Mucosa of stomach (tissue), 1 donor: ENCODE results near the gene ARFRP1.
A peak's percentile ranks its signal among the peaks of the same experiment; 100 is the strongest.

Source experiments
- H3K27me3 ChIP-seq: one replicate; pipeline ENCODE4 v1.7.0; 2013; ENCODE audit warnings: mild to moderate bottlenecking, low read length; ENCODE audit not compliant: control insufficient read depth, insufficient read depth
- H3K36me3 ChIP-seq: one replicate; pipeline ENCODE4 v1.7.0; 2013; ENCODE audit warnings: low read length; ENCODE audit not compliant: control insufficient read depth, insufficient read depth
- H3K4me1 ChIP-seq: one replicate; pipeline ENCODE4 v1.7.0; 2013; ENCODE audit warnings: mild to moderate bottlenecking, low read length; ENCODE audit not compliant: control insufficient read depth, insufficient read depth
- H3K4me3 ChIP-seq: one replicate; pipeline ENCODE4 v1.7.0; 2013; ENCODE audit warnings: low read length
- H3K9ac ChIP-seq: one replicate; pipeline ENCODE4 v1.7.0; 2013; ENCODE audit warnings: mild to moderate bottlenecking, low read length, moderate library complexity
- H3K9me3 ChIP-seq: one replicate; pipeline ENCODE4 v1.7.0; 2013; ENCODE audit warnings: mild to moderate bottlenecking, low read length, moderate library complexity; ENCODE audit not compliant: control insufficient read depth
- donor health status: Pancreatic carcinoma.

Gene ARFRP1

GRCh38 chr20:63709149-63709527 is 1.4 kb upstream of the ARFRP1 start:
- H3K9me3 ChIP-seq: no peaks in the 10 kb centered on the region
- no peaks in the 10 kb centered on the region for H3K27me3 ChIP-seq
- no peak overlapping the region for H3K4me3 ChIP-seq
- peaks cover 5% of the 10 kb centered on the region for H3K36me3 ChIP-seq
- peaks cover 16% of the 10 kb centered on the region for H3K4me1 ChIP-seq
- peak overlapping the region; percentile 80 for H3K9ac ChIP-seq

- peaks cover 6% of the 10 kb centered on the region for H3K36me3 ChIP-seq
- no peaks in the 10 kb centered on the region for H3K27me3 ChIP-seq
- no peaks in the 10 kb centered on the region for H3K9me3 ChIP-seq
- peak overlapping the region; percentile 71 for H3K4me3 ChIP-seq
- H3K4me1 ChIP-seq: peaks cover 16% of the 10 kb centered on the region
- H3K9ac ChIP-seq: peak overlapping the region; percentile 80
These were observed 749 bp upstream of the ARFRP1 start for GRCh38 chr20:63708301-63709148.

DNA sequence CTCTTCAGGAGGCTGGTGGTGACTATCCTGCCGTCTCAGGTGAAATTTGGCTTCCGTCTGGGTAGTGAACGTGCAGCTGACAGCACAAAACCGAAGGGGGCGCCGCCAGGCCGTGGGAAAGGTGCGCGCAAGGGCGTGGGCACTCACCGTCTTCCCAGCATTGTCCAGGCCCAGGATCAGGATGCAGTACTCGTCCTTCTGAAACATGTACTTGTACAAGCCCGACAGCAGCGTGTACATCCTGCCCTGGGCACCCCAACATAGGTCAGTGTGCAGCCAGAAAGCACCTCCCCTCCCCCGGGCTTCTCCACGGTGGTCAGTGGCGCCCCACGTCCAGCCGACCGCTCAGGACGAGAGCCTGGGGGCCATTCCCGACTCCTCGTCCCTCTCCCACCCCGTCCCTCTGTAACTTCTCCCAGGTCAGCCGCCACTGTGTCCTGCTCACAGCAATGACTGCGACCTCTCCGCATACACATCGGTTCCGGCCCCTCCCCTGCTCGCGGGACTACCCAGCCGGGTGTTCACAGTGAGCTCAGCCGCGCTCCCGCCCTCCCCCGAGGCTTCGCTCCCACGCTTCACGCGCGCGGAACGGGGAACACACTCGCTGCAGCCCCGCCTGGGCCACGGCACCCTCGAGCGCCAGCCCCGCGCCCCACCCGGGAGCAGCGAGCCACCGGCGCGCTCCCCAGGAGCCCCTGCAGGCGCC is 771 bp downstream of the ARFRP1 start:
- H3K9ac ChIP-seq: peak overlapping the region; percentile 80
- peaks cover 16% of the 10 kb centered on the region for H3K4me1 ChIP-seq
- peaks cover 6% of the 10 kb centered on the region for H3K36me3 ChIP-seq
- H3K4me3 ChIP-seq: no peak overlapping the region
- H3K9me3 ChIP-seq: no peaks in the 10 kb centered on the region
- no peaks in the 10 kb centered on the region for H3K27me3 ChIP-seq

- peak overlapping the region; percentile 80 for H3K9ac ChIP-seq
These were observed 1.6 kb downstream of the ARFRP1 start for GRCh38 chr20:63706027-63706695.

DNA sequence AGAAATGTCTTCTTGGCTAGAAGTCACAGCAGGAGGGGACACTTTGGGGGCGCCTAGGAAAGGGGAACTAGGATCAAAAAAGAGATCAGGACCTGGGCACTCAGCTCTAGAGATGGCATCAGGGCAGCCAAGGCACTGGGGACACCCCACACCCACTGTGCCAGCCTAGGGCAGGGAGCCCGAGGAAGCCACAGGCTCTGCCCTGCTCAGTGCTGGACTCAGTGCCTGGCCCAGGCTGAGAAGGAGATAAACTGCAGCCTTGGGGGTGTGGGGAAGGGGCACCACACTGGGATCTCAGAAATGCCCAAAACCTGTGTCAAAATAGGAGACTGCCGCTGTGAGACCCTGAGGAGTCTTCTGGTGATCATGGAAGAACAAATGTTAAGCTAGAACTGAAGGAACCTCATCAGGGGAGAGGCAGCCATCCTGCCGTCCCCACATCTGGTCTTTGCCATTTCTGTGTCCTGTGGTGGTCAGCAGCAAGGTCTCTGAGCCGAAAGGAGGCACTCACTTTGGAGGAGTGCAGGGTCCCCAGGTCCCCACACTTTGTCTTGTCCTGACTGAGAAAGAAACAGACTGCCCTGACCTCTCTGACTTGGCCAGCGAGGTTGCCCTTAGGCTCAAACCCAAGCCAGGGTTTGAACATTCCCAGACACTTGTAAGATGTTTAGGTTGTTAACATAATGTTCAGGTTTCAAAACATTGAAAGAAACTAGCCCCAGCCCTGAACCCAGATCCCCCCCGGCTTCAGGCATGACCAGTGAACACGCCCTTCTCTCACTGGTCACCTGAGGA is 2.3 kb downstream of the ARFRP1 start:
- Histone ChIP-seq H3K9ac (no peak overlapping the region), H3K9me3 (no peaks in the 10 kb centered on the region)

More at GRCh38 chr20:63706027-63706695, 1.6 kb downstream of the ARFRP1 start:
- H3K36me3 ChIP-seq: peaks cover 6% of the 10 kb centered on the region
- H3K27me3 ChIP-seq: no peaks in the 10 kb centered on the region
- peaks cover 16% of the 10 kb centered on the region for H3K4me1 ChIP-seq
- H3K9me3 ChIP-seq: no peaks in the 10 kb centered on the region
- no peak overlapping the region for H3K4me3 ChIP-seq

DNA sequence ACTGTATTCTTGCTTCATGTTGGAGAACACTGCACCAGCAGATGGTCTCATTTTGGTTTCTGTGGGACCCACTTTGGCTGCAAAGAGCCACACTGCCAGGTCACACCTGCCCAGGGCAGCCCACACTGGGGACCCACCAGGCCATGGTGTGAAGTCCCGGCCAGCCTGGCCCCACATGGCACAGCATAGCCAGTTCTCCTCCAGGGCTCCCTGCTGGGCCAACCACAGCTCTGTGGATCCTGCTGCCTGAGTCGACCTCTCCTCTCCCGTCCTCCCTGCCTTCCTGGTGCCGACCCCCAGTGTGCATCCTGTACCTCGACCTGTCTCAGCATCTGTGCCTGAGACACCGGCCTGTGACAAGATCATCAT is 3.0 kb downstream of the ARFRP1 start:
- Histone ChIP-seq H3K36me3 (peaks cover 6% of the 10 kb centered on the region), H3K9me3 (no peaks in the 10 kb centered on the region)

More for the DNA sequence above, 2.3 kb downstream of the ARFRP1 start:
- H3K27me3 ChIP-seq: no peaks in the 10 kb centered on the region
- peaks cover 16% of the 10 kb centered on the region for H3K4me1 ChIP-seq
- no peak overlapping the region for H3K4me3 ChIP-seq
- H3K36me3 ChIP-seq: peaks cover 6% of the 10 kb centered on the region

DNA sequence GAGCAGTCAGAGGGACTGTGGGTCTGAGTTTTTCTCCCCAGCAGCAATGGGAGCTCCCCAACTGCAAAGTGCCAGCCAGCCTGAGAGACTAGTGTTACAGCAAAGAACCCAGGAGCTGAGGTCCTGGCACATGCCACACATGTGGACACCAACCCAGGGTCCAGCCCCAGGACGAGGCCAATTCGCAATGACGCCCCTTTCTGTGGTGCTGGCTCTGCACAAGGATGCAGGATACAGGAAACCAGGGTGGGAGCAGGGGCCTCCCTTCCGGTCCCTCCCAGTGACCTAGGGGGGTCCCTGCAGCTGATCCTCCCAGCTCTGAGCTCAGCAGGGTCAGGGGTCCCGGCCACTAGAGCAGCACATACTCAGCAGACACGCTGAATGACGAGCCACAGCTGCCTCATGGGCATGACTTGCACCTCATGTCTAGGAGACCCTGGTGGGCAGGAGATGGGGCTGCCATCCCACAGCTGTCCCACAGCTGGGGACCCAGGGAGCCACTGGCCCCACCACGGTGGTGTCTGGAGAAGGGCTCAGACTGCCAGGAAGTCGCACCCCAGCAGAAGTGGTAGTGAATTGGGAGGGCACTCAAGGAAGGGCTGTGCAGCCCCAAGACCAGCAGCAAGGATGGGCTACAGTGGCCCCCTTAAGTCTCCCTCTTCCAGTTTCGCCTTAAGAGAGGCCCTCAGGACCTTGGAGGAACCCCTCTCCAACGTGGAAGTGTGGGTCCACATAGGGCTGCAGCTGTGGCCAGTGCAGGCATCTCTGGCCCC is 3.6 kb downstream of the ARFRP1 start:
- Histone ChIP-seq H3K9ac (no peak overlapping the region), H3K36me3 (peaks cover 6% of the 10 kb centered on the region), H3K4me3 (no peak overlapping the region), H3K4me1 (peaks cover 19% of the 10 kb centered on the region), H3K27me3 (no peaks in the 10 kb centered on the region), H3K9me3 (no peaks in the 10 kb centered on the region)

More for the DNA sequence above, 3.0 kb downstream of the ARFRP1 start:
- H3K4me3 ChIP-seq: no peak overlapping the region
- no peak overlapping the region for H3K9ac ChIP-seq
- H3K4me1 ChIP-seq: peaks cover 16% of the 10 kb centered on the region
- H3K27me3 ChIP-seq: no peaks in the 10 kb centered on the region

DNA sequence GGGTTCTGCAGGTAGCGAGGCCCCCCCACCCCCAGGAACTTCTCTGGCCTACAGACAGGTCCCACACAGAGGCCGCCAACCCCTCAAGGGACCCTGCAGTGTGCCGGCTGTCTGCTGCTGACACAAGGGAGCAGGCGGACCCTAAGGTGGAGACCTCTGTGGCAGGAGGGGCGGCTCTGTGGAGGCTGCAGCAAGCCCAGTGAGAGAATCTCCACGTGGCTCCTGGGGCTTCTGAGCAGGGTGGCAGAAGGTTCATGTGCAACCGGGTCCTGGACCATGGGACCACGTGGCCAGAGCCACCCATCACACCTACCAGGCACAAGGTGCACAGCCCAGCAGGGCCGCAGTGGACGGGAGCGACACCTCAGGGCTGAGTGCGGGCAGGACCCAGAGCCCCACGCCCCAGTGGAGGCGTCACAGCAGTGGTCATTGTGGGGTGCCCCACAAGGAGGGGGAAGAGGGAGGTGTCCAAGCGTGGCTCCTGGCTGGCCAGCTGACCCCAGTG is 4.3 kb downstream of the ARFRP1 start:
- Histone ChIP-seq H3K9ac (no peak overlapping the region), H3K27me3 (no peaks in the 10 kb centered on the region), H3K4me3 (no peak overlapping the region), H3K9me3 (no peaks in the 10 kb centered on the region), H3K36me3 (peaks cover 6% of the 10 kb centered on the region), H3K4me1 (peaks cover 14% of the 10 kb centered on the region)

- H3K36me3 ChIP-seq: peaks cover 6% of the 10 kb centered on the region
- no peak overlapping the region for H3K4me3 ChIP-seq
- no peaks in the 10 kb centered on the region for H3K9me3 ChIP-seq
- no peaks in the 10 kb centered on the region for H3K27me3 ChIP-seq
- peaks cover 14% of the 10 kb centered on the region for H3K4me1 ChIP-seq
- no peak overlapping the region for H3K9ac ChIP-seq
These were observed 4.9 kb downstream of the ARFRP1 start for GRCh38 chr20:63702751-63703470.

DNA sequence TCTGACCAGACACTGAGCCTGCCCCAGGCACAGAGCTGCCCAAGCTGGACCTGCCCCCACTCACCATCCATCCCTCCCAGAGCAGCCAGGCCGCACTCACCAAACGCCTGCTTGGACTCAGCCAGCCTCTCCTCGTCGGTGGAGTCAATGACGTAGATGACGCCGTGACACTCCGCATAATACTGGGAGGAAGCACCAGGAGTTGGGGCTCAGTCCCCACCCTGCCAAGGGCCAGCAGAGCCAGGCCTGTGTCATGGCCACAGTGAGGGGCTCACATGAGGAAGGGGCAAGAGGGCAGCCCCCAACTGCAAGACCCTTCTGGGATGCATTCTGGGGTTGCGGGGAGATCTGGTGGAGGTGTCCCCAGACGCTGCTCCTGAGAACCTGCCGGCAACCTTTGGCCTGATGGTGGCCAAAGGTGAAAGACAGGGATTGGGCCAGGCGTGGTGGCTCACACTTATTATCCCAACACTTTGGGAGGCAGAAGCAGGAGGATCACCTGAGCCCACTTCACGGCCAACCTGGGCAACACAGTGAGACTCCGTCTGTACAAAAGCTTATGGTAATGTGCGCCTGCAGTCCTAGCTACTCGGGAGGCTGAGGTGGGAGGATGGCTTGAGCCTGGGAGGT is 5.6 kb downstream of the ARFRP1 start:
- Histone ChIP-seq H3K27me3 (no peaks in the 10 kb centered on the region), H3K4me1 (peaks cover 22% of the 10 kb centered on the region), H3K4me3 (no peak overlapping the region), H3K9ac (no peak overlapping the region), H3K36me3 (peaks cover 6% of the 10 kb centered on the region), H3K9me3 (no peaks in the 10 kb centered on the region)
